Activated CD4-positive, alpha-beta T cell treated with anti-CD3 and anti-CD28 coated beads for 48 hours (primary cell): ENCODE data around the gene CDC27.
"Not testable (repeated sequence)": the region's sequence is repeated elsewhere in the genome, so short reads cannot be mapped to it uniquely, and the experiment has no call there.

Experiments used
- DNase-seq: peaks from one replicate; pipeline ENCODE4 v3.0.0-alpha.2; 2020

The CDC27 gene

DNA sequence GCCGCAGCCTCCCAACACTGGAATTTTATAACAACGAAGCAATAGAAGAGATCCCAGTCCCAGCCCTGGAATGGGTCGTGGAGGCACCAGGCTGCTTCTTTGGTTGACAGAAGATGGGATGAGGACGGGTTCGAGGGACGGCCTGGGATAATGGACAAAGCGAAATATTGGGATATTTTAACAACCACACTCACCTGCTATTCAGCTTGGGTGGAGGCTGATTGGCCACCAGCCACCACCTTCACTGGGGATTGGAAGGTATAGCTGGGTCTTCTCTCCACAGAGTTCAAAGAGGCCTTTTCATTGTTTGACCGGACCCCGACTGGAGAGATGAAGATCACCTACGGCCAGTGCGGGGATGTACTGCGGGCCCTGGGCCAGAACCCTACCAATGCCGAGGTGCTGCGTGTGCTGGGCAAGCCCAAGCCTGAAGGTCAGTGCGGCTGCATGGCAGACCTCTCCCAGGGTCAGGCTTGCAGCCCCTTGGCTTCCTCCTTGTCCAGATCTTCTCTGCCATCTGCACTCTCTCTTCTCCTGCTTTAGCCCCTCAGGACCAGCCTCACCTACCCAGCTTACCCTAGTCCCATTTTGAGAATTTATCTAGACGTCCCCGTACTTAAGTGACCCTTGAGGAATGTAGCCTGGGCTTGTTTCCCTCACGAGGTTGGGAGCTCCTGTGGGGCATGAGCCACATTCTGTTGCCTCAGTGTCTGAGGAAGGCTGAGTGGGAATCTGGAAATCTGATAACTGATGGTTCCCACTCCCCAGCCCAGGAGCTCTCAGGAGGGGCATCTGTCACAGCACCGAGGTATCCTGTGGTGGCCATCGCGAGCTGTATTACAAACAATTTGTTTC lies 30.8 kb upstream of the CDC27 start:
- no peak for DNase-seq

DNA sequence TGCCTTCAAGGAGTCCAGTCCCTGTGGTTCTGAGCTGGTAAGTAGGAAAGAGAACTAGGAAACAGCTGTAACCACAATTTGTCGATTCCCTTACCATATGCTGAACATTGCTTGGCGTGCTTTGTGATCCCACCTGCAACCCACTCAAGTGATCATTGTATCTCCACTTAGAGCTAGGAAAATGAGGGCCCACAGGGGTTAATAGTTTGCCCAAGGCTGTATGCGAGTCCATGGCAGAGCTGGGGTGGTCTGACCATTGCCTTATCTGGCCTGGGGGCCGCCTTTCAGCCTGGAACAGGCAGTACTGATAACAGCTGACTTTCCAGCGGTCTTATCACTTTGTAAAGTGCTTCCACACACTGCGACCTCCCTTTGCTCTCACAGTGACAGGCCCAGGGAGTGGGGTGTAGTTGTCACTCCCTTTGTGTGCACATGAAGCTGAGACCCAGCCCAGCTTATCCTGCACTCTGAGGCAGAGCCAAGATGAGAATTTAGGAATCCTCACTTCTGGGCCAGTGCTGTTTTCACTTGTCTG lies 29.9 kb upstream of the CDC27 start:
- DNase-seq: no peak

DNA sequence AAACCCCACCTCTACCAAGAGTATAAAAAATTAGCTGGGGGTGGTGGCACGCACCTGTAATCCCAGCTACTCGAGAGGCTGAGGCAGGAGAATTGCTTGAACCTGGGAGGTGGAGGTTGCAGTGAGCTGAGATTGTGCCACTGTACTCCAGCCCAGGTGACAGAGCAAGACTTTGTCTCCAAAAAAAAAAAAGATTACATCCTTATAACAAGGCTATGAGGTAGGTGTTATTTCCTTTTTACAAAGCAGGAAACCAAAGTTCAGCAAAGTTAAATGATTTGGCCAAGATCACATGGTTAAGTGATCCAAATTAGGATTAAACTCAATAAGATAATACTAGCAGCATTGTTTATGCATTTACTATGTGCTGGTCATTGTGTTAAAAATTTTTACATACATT lies 28.2 kb upstream of the CDC27 start:
- not testable (repeated sequence) for DNase-seq

DNA sequence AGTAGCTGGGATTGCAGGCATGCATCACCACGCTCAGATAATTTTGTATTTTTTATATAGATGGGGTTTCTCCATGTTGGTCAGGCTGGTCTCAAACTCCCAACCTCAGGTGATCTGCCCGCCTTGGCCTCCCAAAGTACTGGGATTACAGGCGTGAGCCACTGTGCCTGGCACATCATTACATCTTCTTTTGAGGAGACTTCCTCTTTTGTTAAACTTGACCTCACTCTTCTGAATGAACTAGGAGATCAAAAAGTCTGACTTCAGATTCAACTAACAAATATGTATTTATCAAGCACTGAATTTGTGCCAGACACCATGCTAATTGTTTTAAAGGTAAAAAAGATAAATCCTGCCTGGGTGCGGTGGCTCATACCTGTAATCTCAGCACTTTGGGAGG lies 27.7 kb upstream of the CDC27 start:
- DNase-seq: not testable (repeated sequence)

- no peak for DNase-seq
Measured at GRCh38 chr17:47214931-47215330, 25.8 kb upstream of the CDC27 start.

- DNase-seq: no peak
Measured at GRCh38 chr17:47213540-47213939, 24.4 kb upstream of the CDC27 start.

DNA sequence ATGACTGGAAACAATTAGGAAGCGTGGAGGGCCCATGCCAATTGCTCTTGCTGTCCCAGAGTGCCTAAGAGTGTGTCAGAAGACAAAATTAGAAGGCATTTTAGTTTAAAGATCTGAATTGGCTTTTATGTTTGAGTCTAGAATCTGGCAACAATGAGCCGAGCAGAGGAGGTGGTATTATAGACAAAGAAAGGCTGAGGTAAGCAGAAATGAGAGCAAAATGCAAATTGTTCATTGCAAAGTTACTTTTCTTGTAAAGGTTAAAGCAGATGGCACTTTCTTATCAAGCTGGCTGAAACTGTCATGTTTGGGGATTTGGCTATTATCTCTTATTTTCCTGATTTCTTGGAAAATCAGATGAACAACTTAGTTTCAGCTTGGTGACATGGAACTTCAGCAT lies 23.4 kb upstream of the CDC27 start:
- DNase-seq: no peak

DNA sequence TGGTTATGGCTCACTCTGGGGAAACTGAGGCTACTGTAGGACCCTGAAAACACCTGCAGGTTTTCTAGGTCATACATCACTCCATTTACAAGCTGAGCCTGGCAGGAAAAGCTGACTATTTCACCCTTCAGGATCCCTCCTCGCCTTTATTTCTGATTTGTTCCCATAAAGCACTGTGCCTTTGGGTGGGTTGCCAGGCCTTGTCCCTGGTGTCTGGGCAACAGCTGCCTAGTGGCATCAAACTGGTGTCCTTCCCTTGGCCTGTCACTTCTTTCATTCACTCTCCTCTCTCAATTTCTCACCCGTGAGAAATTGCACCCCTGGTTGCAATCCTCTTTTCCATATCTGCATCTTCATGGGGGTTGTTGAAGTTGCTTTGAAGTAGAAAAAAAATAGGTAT lies 21.7 kb upstream of the CDC27 start:
- no peak for DNase-seq

GRCh38 chr17:47210105-47210504 lies 21.0 kb upstream of the CDC27 start:
- DNase-seq: no peak

- DNase-seq: no peak
Measured at GRCh38 chr17:47209499-47209898, 20.4 kb upstream of the CDC27 start.

- DNase-seq: no peak
Measured at GRCh38 chr17:47208744-47209488, 19.8 kb upstream of the CDC27 start, which contains the start of gene MYL4. Gene MYL4 (plus strand): TSS chr17:47209348. CDS start chr17:47209423, 75 bp downstream.

DNA sequence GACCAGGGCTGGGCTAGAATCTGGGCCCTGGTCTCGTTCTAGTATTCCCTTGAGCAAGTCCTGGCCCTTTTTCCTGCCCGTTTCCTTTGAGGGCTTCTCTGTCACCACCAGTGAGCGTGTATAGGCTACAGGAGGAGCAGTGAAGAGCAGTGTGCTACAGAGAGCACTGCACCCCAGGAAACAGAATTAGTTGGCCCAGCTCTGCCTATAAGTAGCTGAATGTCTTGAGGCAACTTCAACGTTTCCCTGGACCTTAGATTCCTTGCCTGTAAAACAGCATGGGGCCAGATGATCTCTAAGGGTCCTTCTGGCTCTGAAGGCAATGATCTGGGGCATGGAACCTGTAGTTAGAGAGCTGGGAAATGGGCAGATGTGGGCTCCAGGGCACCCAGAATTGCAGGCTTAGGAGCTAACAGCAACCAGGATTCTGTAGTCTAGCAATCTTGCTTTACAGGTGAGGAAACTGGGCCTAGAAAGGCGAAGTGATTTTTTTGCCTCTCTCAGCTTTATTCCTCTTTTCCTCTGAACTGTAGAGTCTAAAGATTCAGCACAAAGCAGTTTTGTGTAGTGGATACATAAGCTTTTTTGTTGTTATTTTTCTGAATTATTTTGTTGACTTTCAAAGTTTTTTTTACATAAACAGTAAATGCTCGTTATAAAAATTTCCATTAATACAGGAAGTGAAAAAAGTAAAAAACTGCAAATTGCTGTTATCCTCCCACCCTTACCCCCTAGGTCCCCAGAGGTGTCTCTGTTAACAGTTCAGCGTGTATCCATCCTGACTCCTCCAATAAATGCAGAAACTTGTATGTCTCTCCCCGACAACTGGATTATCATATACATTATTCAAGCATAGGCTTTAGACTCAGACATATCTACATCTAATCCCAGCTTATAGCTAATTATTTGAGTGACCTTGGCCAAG lies 18.3 kb upstream of the CDC27 start:
- DNase-seq: no peak

DNA sequence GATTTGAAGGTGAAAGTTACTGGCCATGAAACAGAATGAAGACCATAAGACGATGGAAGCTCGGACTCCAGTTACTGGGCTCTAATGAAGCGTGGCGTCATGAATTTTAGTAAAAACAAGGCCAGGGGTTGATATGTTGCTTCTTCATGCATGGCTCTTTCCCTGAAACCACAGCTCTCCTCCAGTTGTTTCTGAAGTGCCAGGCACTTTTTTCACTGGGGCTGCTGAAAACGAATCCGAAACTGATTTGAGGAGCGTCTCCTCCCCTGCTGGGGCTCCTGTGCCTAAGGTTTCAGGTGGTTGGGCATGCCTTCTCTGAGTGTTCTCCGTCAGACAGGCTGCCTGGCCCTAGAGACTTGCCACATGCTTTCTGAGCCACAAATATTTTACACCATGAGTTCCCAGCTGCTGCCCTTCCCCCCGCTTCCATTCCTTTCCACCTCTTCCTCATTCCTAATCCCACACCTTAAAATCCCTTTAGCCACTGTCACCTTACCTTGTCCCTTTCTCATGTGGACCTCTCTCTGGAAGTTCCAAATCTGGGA lies 16.4 kb upstream of the CDC27 start:
- peak; percentile 78 for DNase-seq

GRCh38 chr17:47204722-47205418 lies 15.8 kb upstream of the CDC27 start:
- DNase-seq: peak; percentile 30

DNA sequence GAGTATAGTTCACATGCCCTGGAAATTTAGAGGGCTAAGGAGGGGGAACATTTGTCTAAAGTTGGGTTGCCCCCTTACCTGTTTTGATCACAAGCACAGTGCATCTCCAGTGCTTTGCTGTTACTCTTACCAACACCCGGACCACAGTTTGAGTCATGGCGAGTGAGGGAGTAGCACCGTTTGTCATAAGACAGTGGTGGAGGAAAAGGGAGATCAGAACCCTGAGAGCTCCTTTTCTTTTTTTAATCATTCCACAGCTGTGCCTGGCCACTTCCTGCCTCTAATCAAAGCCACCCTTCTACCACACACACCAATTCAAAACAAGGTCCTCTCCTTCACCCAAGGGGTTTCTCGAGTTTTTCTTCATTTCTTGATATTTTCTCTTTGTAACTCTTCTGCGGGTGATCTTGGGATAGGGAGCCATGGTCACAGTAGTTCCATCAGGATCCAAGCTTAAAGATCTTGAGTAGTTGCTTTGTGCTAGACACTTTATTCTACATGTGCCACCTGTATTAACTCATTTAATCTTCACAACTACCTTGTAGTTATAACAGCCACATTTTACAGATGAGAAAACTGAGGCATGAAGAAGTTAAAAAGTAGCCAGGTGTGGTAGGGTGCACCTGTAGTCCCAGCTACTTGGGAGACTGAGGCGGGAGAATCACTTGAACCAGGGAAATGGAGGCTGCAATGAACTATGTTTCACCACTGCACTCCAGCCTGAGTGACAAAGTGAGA lies 15.1 kb upstream of the CDC27 start:
- DNase-seq: peak; percentile 75

DNA sequence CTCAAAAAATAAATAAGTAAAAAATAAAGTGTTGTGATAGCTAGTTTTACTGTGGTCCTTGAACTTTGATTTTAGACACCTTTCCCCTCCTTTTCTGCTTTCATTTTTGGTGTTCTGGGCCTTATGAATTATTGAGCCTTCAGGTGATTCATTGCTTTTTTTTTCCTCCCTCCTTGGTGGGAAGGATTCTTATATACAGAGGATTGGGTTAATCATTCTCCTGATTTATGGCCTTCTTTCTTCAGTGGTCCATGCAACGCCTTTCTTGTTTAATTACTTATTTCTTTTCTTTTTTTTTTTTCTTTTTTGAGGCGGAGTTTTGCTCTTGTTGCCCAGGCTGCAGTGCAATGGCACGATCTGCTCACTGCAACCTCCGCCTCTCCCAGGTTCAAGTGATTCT lies 12.1 kb upstream of the CDC27 start:
- DNase-seq: no peak

GRCh38 chr17:47200325-47200664 lies 11.2 kb upstream of the CDC27 start:
- no peak for DNase-seq

DNA sequence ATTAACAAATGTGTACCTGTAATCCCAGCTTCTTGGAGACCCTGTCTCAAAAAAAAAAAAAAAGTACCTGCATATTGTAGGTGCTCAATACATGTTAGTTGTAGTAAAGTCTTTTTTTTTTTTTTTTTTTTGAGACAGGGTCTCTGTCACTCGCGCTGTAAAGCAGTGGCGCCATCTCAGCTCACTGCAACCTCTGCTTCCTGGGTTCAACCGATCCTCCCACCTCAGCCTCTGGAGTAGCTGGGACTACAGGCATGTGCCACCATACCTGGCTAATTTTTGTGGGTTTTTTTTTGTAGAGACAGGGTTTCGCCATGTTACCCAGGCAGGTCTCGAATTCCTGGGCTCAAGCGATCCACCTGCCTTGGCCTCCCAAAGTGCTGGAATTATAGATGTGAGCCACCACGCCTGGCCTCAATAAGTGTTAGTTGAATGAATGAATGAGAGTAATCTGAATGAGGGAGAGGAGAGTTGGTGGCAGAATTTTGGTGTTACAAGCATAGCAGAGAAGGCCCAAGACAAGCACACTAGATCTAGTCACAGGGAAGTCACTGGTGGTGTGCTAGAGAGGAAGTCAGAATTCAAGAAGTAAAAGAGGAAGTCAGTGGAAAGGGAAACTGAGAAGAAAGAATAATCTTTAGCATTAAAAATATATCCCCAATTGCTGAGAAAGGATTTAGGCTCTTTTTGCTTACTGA lies 10.7 kb upstream of the CDC27 start:
- no peak for DNase-seq

- DNase-seq: no peak
Measured at GRCh38 chr17:47197821-47198220, 8.7 kb upstream of the CDC27 start.

DNA sequence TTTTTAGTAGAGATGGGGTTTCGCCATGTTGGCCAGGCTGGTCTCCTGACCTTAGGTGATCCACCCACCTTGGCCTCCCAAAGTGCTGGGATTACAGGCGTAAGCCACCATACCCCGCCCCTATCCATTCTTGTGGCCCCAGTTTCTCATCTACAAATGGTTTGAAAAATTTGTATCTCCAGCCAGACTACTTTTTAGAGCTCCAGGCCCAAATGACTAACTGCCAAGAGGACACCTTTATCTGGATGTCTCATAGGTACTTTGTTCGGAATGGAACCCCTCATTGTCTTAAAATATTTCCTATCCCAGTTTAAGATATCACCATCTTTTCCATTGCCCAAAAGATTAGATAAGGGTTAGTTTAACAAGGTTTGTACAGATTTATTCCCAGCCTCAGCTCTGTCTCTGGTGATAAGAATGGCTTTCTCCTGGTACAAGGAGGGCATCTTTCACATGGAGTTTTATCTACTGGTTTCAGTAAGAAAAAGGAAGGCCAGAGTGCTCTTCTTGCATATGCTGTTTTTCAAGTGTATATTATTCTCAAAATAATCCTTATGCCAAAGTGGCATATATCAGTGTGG lies 4.9 kb upstream of the CDC27 start:
- no peak for DNase-seq
